Lower leg skin (tissue), 3 donors: ENCODE measurements around the gene SCN1A.

Experiments used
- CTCF ChIP-seq, 3 donors: fragments of 450-650 bp; IDR thresholded peaks; one replicate each; pipeline ENCODE4 v1.5.1; 2016; ENCODE audit warnings: antibody characterized with exemption in 3 of 3, mild to moderate bottlenecking in 3 of 3, moderate library complexity in 2 of 3
- POLR2A ChIP-seq, 2 donors: fragments of 450-650 bp; IDR thresholded peaks; one replicate each; pipeline ENCODE4 v1.6.1; 2016 to 2017; ENCODE audit warnings: antibody characterized with exemption in 2 of 2, mild to moderate bottlenecking in 1 of 2, moderate library complexity in 1 of 2

DNA sequence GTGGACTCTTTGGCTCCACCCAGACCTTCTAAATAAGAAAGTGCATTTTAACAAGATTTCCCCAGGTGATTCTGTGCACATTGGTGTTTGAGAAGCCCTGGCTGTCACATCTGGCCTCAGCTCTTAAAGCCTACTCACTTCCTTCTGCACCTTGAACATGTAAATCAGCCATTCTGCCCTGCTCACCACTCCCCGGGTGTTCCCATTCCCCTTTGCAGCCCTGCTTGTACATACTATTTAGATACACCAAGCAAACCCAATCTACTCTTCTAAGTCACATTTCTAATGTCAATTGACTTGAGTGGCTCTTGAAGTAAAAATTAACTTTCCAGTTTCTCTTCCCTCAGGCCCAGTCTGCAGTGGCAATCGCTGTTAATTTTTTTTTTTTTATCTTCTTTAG is 13.1 kb upstream of the SCN1A start:
- TF ChIP-seq POLR2A (IDR thresholded peaks at IDR 0.05) = no peak
- TF ChIP-seq CTCF (IDR thresholded peaks at IDR 0.05) = no peak
